ENCODE results near the gene CPOX.

GRCh38 chr3:98565237-98565643, 28.2 kb downstream of the CPOX start:
- TF ChIP-seq CTCF (tag by site-specific recombination; IDR thresholded peaks at IDR 0.05) = no peak
- no peak for TF ChIP-seq RBAK (tag by site-specific recombination; IDR thresholded peaks at IDR 0.05)
- TF ChIP-seq ZNF335 (tag by site-specific recombination; conservative IDR thresholded peaks at IDR 0.05) = no peak
- no peak for TF ChIP-seq SP2 (tag by site-specific recombination; IDR thresholded peaks at IDR 0.05)
- no peak for TF ChIP-seq YY2 (tag by site-specific recombination; IDR thresholded peaks at IDR 0.05)
- TF ChIP-seq ZNF202 (tag by site-specific recombination; IDR thresholded peaks at IDR 0.05; ENCODE audit: borderline replicate concordance) = no peak
- no peak for TF ChIP-seq ZNF184 (tag by site-specific recombination; IDR thresholded peaks at IDR 0.05)
- TF ChIP-seq REST (tag by site-specific recombination; IDR thresholded peaks at IDR 0.05) = no peak
- TF ChIP-seq ZNF701 (tag by site-specific recombination; IDR thresholded peaks at IDR 0.05) = no peak

All from HEK293 (cell line).